ENCODE results near the gene POLG. TPM values are rescaled to one million over a fixed set of nuclear protein-coding genes. Genes with fewer than 3 reads are reported as not detected.
A peak's percentile ranks its signal among the peaks of the same experiment; 100 is the strongest.

POLG gene
- total and polyA plus RNA-seq, 2 of the 13 experiments (the other 11 are each of a cell fraction or from before 2014, with no cell fraction given), result 26.6 to 35.5 TPM

GRCh38 chr15:89370120-89370977 lies 35.7 kb upstream of the POLG start:
- no TSS peak for BruUV-seq (replicated peaks)
- in situ Hi-C loops (cut with HindIII; ENCODE audit: extremely low pct_ligation_motif_present, low pct_unique_long_range_greater_than_20kb), result no loop called here
- Histone ChIP-seq H3K4me2 (ENCODE audit: low read depth, low read length) (no peak overlapping the region), H3K4me3 (replicated peaks in 1 of 3; ENCODE audit: insufficient read depth in 1 of 3, low read depth in 2 of 3, low read length in 3 of 3) (no peak overlapping the region), H2AFZ (ENCODE audit: low read length) (no peak overlapping the region), H4K20me1 (ENCODE audit: insufficient read depth, low read length) (no peaks in the 10 kb centered on the region), H3K27me3 (ENCODE audit: control insufficient read depth in 1 of 2, insufficient read depth in 2 of 2, low read length in 2 of 2) (peaks cover 17 to 92% of the 10 kb centered on the region in 2 experiments), H3K36me3 (replicated peaks in 1 of 2; ENCODE audit: control insufficient read depth in 1 of 2, insufficient read depth in 2 of 2, low read length in 2 of 2) (no peaks in the 10 kb centered on the region), H3K79me2 (ENCODE audit: insufficient read depth, low read length) (no peaks in the 10 kb centered on the region), H3K9me3 (ENCODE audit: low read length) (no peaks in the 10 kb centered on the region), H3K27ac (ENCODE audit: extremely low read length, insufficient read depth, low read length) (no peak overlapping the region), H3K9ac (ENCODE audit: insufficient read depth, low read depth, low read length) (no peak overlapping the region), H3K4me1 (ENCODE audit: insufficient read depth, low read length) (no peaks in the 10 kb centered on the region)
- intact Hi-C loops (cut with micrococcal nuclease; ENCODE audit: unreplicated experiment), result no loop called here
- ChIA-PET CTCF (ENCODE audit: low intra/inter-chr PET ratio, low total read pairs) (no interaction called here), POLR2A (no interaction called here)
- WGBS (ENCODE audit: low lambda C conversion rate), result 25% methylated on average over 21 of the region's 33 CpGs
- TF ChIP-seq EZH2 (conservative IDR thresholded peaks at IDR 0.05; ENCODE audit: low read depth, low read length) (0 out of 2 replicates have a peak, but pooled peaks have one; percentile 15), ZBTB46 (CRISPR knock-in tag; IDR thresholded peaks at IDR 0.05; ENCODE audit: borderline replicate concordance) (no peak)
- no peak for FAIRE-seq
- no peak for DNase-seq (ENCODE audit: low spot score)
- no peak for ATAC-seq

- H3K4me1 ChIP-seq (ENCODE audit: insufficient read depth, low read length), result no peaks in the 10 kb centered on the region
- no peak overlapping the region for H3K4me2 ChIP-seq (ENCODE audit: low read depth, low read length)
- CTCF ChIA-PET (ENCODE audit: low intra/inter-chr PET ratio, low total read pairs), result no interaction called here
- intact Hi-C loops (cut with micrococcal nuclease; ENCODE audit: unreplicated experiment), result no loop called here
- BruUV-seq (replicated peaks), result no TSS peak
- no peak for DNase-seq (ENCODE audit: low spot score)
- H3K9me3 ChIP-seq (ENCODE audit: low read length), result no peaks in the 10 kb centered on the region
- peaks cover 23 to 93% of the 10 kb centered on the region in 2 experiments for H3K27me3 ChIP-seq (ENCODE audit: control insufficient read depth in 1 of 2, insufficient read depth in 2 of 2, low read length in 2 of 2)
- no peak for ATAC-seq
- H3K4me3 ChIP-seq (replicated peaks in 1 of 3; ENCODE audit: insufficient read depth in 1 of 3, low read depth in 2 of 3, low read length in 3 of 3), result no peak overlapping the region
- H4K20me1 ChIP-seq (ENCODE audit: insufficient read depth, low read length), result 0 out of 2 replicates have a peak, but pooled peaks cover 3% of the 10 kb centered on the region
- H3K79me2 ChIP-seq (ENCODE audit: insufficient read depth, low read length), result no peaks in the 10 kb centered on the region
- H3K9ac ChIP-seq (ENCODE audit: insufficient read depth, low read depth, low read length), result no peak overlapping the region
- WGBS (ENCODE audit: low lambda C conversion rate), result 0% methylated on average over 3 of the region's 3 CpGs
- H3K36me3 ChIP-seq (replicated peaks in 1 of 2; ENCODE audit: control insufficient read depth in 1 of 2, insufficient read depth in 2 of 2, low read length in 2 of 2), result no peaks in the 10 kb centered on the region
- FAIRE-seq, result no peak
- in situ Hi-C loops (cut with HindIII; ENCODE audit: extremely low pct_ligation_motif_present, low pct_unique_long_range_greater_than_20kb), result no loop called here
- H3K27ac ChIP-seq (ENCODE audit: extremely low read length, insufficient read depth, low read length), result no peak overlapping the region
- POLR2A ChIA-PET, result no interaction called here
- no peak overlapping the region for H2AFZ ChIP-seq (ENCODE audit: low read length)
- TF ChIP-seq GATAD1 (CRISPR knock-in tag; IDR thresholded peaks at IDR 0.05), result no peak
- TF ChIP-seq ETV5 (CRISPR knock-in tag; IDR thresholded peaks at IDR 0.05; ENCODE audit: borderline replicate concordance), result no peak
- no peak for TF ChIP-seq ZNF512B (CRISPR knock-in tag; IDR thresholded peaks at IDR 0.05; ENCODE audit: borderline replicate concordance)
- no peak for TF ChIP-seq PTBP1 (IDR thresholded peaks at IDR 0.05; ENCODE audit: low read depth, low read length, poor library complexity, severe bottlenecking)
- no peak for TF ChIP-seq DMAP1 (CRISPR knock-in tag; IDR thresholded peaks at IDR 0.05)
- no peak for TF ChIP-seq ZNF441 (CRISPR knock-in tag; IDR thresholded peaks at IDR 0.05; ENCODE audit: borderline replicate concordance)
- TF ChIP-seq MXD3 (CRISPR knock-in tag; IDR thresholded peaks at IDR 0.05), result no peak
- no peak for TF ChIP-seq POLR2AphosphoS2 (IDR thresholded peaks at IDR 0.05; ENCODE audit: low read depth, low read length)
- TF ChIP-seq U2AF1 (optimal IDR thresholded peaks at IDR 0.05; ENCODE audit: low read depth, low read length), result no peak
- no peak for TF ChIP-seq FOXK1 (CRISPR knock-in tag; IDR thresholded peaks at IDR 0.05; ENCODE audit: borderline replicate concordance, low read depth)
These were observed 34.8 kb upstream of the POLG start for GRCh38 chr15:89369341-89369947.

Measured in HepG2 (cell line).